ENCODE data around the gene RGS14.
"Not testable (repeated sequence)": the region's sequence is repeated elsewhere in the genome, so short reads cannot be mapped to it uniquely, and the experiment has no call there.

The RGS14 gene

DNA sequence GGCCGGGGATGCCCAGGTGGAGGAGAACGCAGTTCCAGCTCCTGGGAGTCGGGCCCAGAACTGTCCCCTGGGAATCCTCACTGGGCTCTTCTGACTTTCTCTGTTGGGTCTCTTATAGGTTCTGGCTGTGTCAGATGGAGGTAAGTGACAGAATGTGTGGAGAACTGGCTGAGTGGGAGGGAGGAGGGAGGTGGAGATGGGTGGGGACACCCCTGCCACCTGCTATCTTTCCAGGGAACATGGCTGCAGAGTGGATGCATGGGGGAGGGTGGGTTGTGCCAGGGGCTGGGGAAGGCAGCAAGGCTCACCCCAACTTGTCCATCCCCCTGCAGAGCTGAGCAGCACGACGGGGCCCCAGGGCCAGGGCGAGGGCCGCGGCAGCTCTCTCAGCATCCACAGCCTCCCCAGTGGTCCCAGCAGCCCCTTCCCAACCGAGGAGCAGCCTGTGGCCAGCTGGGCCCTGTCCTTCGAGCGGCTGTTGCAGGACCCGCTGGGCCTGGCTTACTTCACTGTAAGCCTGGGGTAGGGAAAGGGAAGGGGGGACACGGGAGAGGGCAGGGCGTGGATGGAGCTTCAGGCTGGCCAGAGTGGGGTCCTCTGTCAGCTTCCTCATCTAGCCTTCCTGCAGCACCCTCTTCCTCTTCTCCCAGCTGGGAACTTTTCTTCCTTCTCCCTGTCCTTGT lies 8.3 kb downstream of the RGS14 start:
- no peak for DNase-seq

DNA sequence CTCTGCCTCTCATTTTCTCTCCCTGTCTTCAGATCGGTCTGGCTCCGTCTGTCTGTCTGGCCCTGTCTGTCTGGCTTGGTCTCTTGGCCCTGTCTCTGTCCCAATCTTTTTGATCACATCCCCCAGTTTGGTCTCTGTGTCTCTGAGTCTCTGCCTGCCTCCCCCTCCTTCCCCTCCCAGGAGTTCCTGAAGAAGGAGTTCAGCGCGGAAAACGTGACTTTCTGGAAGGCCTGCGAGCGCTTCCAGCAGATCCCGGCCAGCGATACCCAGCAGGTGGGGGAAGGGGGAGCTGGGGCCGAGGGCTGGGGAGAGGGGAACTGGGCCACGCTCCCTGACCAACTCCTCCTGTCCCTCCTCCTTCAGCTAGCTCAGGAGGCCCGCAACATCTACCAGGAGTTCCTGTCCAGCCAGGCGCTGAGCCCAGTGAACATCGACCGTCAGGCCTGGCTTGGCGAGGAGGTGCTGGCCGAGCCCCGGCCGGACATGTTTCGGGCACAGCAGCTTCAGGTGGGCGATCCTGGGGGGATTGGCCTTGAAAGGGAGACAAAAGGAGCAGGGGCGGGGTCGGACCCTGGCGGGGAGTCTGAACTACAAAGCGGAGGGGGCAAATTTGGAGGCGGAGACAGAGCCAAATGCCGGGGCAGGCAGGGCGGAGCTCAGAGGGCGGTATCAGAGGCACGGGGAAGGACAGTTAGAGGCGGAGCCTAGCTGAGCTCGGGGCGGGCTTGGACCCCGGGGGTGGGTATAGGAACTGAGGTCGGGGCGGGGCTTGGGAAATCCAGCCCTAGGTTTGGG lies 9.0 kb downstream of the RGS14 start:
- DNase-seq, result no peak

DNA sequence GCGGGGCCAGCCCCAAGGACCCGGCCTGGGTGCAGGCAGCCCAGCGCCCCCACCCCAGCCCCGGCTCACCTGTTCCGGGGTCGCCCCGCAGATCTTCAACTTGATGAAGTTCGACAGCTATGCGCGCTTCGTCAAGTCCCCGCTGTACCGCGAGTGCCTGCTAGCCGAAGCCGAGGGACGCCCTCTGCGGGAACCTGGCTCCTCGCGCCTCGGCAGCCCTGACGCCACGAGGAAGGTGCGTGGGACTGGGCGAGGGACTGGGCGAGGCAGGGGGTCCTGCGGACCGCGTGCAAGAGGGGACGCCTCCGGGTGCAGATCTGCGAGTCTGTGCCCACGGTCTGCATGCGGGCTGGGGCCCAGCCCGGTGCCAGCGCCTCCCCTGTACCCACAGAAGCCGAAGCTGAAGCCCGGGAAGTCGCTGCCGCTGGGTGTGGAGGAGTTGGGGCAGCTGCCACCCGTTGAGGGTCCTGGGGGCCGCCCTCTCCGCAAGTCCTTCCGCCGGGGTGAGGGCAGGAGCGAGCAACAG lies 9.7 kb downstream of the RGS14 start:
- no peak for DNase-seq

DNA sequence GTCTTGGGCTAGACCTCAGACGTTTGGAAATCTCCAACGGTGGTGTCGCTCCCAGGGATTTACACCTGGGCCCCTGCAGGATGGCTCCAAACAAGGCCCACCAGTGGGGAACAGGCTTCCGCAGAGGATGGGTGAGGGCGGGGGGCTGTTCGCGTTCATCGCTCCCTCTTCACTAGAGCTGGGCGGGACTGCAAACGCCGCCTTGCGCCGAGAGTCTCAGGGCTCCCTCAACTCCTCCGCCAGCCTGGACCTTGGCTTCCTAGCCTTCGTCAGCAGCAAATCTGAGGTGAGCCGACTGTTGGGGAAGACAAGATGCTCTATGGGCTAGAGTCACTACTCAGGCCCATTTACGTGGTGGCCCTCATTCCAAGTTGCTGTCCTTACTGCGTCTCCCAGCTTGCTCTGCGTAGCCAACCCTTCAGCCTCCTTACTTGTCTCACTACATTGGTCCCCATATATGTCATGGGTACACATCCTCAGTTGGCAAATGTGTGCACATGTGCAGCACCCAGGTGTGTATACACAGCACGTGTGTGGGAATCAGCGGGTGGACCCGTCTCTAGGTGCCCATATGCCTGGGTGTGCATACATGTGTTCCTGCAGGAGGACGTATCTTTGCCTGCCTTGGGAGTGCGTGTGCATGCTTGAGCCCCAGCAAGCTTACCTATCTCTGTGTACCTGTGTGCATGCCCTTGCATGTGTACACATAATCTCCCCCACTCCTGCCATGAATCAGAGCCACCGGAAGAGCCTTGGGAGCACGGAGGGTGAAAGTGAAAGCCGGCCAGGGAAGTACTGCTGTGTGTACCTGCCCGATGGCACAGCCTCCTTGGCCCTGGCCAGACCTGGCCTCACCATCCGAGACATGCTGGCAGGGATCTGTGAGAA lies 10.5 kb downstream of the RGS14 start:
- DNase-seq, result no peak

DNA sequence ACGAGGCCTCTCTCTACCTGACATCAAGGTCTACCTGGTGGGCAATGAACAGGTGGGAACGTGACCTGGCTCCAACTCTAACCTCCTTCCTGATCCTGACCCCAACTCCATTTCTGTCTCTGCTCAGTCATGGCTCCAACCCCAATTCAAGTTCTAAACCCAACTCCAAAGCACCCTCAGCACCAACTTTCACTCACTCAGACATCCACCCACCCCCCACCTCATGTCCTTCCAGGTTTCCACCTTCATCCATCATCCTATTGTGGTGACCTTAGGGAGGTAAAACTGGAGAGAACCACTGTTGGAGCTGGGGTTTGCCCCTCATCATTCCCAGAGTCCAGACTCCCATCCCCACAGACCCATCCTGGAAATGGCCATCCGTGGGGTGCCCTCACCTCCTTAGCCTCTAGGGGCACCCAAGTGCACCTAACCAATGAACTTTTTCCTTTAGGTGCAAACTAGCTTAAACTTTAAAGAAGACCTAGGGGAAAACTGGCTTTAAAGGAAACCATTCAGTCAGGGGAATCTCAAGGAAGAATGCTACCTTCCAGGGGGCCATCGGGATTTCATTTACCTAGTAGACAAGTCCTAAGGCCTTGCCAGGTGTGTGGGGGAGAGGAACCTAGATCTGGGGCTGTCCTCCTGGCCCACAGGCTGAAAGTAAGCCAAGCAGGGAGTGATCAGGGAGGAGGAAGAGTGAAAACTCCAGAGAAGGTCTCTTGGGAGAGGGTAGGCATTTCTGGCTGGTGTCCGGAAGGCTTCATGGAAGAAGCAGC lies 11.3 kb downstream of the RGS14 start:
- DNase-seq, result peak; percentile 54

DNA sequence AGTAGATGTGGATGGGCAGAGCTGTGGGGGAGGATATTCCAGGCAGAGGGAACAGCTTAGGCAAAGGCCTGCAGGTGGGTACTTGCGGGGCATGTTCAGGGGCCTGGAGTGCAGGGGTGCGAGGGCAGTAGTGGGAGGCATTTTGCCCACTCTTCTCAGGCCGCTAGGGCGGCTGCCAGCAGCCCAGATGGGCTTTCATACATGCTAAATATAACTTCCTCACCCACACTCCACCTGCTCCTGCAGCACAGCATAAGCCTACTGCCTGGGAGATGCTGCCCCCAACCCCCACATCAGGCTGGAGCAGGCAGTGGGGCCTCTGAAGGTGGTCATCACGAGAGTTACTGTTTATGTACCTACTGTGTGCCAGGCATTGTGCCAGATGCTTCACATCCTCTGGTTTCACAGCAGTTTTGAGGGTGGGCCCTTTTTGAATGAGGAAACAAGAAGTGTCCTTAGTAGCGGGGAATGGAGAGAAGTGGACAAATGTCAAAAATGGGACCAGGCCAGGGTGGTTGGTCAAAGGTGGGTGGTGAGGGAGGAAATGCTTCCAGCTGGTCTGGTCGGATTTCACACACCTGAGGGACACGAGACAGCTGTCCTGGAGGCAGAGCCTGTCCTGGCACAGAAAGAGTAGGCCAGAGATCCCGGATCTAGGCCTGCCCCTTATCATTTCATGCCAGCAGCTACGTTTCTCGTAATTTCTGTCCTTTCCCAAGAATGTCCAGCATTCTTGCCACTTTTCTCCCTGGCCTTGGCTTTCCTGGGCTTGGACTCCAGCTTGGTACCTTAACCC lies 12.1 kb downstream of the RGS14 start:
- DNase-seq, result peak; percentile 3

DNA sequence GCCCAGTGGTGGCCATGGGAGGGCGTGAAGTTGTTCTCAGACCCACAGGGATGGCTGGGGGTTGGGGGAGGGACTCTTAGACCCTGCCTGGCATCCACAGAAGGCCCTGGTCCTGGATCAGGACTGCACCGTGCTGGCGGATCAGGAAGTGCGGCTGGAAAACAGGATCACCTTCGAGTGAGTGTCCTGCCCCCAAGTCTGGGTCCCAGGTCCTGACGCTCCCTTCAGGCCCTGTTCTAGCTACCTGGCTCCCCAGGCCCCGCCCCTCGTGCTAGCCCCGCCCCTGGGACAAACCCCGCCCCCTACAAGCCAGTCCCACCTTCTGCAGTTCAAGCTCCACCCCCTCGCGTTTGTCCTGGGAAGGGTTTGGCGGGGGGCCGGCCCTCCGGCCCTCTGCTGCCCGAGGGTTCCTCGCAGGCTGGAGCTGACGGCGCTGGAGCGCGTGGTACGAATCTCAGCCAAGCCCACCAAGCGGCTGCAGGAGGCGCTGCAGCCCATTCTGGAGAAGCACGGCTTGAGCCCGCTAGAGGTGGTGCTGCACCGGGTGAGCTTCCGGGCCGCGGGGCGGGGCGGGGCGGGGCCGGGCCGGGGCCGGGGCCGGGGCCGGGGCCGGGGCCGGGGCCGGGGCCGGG lies 12.9 kb downstream of the RGS14 start:
- DNase-seq, result peak; percentile 79

DNA sequence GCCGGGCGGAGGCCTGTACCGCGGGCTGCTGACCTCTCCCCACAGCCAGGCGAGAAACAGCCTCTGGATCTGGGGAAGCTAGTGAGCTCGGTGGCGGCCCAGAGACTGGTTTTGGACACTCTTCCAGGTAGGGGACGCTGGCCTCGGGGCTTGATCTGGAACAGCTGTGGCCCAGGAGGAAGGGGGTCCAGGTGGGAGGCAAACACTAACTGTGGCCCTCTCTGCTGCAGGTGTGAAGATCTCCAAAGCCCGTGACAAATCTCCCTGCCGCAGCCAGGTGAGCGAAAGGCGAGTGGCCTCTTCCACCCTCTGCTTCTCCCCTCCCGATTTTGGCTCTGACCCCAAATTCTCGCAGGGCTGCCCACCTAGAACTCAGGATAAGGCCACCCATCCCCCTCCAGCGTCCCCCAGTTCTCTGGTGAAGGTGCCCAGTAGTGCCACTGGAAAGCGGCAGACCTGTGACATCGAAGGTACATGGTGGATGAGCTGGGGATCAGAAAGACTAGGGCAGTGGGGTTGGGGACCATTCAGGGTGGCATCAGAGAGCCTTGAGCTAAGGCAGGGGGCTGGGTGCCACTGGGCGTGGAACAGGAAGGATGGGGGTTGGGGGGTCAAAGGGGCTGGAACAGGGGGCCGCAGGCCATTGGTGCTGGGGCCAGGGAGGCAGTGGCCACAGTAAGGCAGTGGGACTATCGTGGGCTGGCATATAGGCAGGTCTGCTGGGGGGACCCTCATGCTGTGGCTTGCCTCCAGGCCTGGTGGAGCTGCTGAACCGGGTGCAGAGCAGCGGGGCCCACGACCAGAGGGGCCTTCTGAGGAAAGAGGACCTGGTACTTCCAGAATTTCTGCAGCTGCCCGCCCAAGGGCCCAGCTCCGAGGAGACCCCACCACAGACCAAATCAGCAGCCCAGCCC lies 13.7 kb downstream of the RGS14 start:
- peak; percentile 20 for DNase-seq

DNA sequence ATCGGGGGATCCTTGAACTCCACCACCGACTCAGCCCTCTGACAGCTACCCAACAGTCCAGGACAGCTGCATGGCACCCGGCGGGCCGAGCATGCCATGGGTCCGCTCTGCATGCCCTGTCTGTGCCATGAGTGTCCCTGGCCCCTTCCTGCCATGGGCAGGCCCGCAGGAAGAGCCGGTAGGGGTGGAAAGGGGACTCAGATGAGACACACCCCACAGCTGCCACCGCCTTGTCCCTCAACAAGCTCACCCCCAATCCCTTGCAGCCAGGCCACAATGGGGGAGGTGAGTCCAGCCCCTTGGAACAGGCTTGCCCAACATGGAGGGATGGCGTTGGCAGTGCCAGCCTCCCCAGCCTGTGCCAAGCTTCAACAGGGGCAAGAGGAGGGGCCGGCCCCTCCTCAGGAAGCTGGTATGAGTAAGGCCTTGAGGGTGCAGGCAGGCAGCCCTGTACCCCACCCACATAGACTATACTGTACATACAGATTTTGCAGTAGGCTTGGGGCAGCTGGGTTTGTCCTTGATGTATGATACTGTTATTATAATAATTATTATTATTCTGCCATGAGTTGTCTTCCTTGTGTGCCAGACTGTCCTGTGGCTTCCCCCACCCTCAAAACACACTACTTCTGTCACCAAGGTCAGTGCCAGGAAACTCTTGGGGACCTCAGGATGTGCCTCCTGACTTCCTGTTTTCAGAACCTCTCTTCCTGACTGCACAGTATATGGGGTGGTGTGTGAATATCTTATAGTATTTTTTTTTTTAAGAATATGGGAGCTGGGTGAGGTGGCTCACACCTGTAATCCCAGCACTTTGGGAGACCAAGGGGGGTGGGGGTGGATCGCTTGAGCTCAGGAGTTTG lies 14.5 kb downstream of the RGS14 start:
- peak; percentile 78 for DNase-seq

DNA sequence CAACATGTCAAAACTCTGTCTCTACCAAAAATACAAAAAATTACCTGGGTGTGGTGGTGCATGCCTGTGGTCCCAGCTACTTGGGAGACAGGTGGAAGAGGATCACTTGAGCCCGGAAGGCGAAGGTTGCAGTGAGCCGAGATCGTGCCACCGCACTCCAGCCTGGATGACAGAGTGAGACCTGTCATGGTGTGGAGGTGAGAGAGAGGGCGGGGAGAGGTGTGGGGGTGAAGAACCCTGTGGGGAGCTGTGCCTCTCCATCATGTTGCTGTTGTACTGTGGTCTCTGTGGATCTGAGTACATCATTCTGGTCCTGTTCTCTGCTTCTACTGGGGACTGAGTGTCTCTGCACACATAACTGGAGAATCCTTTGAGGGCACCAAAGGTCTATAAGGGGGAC lies 15.2 kb downstream of the RGS14 start:
- DNase-seq, result peak; percentile 50

DNA sequence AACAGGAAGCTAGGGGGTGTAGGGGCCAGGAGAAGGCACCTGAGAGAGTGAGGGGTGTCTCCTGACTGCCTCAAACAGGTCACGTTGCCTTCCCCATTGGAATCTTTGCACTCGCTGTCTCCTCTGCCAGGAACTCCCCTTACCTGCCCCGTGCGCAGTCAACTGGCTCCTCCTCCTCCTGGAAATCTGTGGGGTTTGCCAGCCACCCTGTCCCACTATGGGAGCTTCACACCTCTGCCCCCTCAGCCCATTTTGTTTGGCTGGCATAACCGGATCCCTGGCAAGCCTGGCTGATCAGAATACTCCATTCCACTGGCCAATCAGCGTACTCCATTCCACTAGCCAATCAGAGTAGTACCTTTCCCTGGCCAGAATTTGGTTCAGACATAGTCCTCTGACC lies 16.1 kb downstream of the RGS14 start:
- peak; percentile 32 for DNase-seq

DNA sequence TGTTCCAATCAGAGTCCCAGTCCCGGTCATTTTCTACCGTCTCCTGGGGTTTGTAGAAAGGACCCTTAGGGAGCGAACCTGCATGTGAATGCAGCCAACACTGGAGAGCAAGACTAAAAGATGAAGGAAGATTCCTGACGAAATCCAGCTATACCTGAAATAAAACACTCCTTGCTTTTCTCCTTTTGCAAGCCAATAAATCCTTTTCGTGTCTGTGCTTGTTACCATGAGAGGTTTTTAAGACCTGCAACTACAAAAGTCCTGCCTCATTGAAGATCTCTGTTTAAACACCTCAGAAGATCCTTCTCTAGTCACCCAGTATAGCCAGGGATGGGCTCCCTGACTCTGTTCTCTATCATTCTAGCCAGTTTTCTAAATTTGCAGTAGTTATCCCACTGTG lies 16.5 kb downstream of the RGS14 start:
- DNase-seq, result no peak

DNA sequence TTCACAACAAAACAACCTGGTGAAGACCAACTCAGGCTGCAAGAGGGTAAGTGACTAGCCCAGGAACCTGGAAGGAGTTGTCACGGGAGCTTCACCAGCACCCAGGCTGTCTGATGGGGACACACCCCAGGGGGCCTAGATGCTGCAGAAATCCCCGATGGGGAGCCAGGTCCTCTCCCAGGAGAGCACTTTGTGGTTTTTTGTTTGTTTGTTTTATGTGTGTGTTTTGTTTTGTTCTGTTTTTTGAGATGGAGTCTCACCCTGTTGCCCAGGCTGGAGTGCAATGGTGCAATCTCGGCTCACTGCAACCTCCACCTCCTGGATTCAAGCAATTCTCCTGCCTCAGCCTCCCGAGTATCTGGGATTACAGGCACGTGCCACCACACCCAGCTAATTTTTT lies 17.8 kb downstream of the RGS14 start:
- not testable (repeated sequence) for DNase-seq

DNA sequence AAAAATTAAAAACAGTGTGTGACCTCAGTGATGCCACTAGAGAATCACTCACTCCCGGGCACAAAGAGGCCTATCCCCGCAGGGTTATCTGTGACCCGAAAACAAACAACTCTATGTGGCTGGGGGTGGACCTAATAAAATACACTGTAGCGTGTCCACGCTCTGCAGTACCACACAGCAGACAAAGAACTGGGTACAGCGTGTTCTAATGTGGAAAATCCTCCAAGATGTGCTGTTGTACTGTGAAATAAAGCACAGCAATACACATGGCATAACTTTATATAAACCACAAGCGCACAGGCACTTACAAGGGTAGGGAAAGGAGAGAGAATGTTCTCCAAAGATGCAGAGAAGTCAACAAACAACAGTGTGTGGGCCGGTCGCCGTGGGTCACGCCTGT lies 18.4 kb downstream of the RGS14 start:
- DNase-seq, result no peak

DNA sequence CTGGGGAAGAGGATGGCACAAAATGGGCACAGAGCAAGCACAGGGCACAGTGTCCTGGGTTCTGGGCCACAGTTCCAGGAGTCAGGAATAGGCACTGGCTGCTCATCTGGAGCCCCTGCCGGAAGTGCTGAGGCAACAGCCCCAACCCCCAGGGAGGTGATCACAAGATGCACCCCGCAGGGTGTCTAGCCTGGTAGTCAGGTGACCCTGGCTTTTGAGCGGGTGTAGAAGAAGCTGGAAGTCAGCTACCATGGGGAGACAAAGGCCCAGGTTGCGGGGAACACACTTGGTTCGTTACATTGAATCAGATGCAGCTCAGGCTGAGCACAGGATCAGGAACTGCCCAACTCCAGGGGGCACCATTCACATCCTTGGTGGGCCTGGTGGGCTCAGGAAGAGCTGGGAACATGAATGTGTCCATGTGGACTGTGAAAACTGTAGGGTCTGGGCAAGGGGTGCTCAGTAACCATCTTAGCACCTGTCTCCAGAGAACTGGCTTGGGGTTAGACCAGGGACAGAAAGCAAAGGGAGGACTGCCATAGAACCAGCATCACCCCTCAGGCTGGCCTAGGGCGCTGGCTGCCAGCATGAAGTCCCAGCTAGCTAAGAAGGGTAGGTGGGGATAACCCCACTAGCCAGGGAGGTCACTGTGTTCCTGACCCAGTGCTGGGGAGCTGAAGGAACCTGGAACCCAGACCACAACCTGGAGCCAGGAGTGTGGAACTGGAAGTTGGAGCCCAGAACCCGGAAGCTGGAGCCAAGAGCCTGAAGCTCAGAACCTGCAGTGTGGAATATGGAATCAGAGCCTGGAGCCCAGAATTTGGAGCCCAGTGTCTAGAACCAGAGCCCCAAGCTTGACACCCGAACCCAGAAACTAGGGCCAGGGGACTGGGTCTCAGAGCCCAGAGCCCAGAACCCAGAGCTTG lies 20.4 kb downstream of the RGS14 start:
- DNase-seq, result no peak

DNA sequence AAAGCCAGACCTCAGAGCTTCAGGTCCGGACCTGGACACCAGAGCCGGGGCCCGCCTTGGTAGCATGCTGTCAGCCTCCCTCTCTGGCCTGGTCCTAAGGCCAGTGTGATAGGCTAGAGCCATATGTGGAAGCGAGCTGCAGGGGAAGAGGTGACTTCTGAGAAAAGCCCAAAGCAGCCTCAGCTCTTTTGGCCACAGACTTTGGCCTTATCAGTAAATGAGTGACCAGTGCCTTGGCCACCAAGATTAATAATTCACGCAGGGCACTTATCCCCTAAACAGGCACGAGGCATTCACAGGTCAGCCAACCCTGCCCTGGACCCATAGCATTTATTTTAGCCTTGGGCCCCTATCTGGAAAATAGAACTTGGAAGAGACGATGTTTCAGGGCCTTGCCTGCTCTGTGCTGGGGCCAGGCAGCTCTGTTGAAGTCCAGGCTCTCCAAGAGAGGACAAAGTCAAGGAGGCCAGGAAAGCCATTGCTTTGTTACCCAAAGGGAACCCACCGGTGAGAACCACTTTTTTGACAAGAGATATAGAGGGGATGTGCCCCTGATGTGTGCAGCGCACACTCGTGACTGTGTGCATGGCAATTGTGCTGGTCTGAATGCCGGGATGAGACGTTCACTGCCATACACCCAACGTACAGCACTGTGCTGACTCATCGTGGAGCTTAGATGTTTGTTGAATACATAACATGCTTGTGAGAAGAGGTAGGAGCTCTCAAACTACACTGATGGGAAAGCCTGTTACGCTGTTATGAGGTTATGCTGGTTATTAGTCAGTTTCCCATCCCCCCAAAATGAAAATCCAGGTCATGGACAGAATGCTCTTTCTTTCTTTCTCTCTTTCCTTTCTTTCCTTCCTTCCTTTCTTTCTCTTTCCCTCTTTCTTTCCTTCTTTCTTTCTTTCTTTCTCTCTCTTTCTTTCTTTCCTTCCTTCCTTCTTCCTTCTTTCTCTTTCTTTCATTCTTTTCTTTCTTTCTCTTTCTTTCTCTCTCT lies 21.5 kb downstream of the RGS14 start:
- peak; percentile 58 for DNase-seq

DNA sequence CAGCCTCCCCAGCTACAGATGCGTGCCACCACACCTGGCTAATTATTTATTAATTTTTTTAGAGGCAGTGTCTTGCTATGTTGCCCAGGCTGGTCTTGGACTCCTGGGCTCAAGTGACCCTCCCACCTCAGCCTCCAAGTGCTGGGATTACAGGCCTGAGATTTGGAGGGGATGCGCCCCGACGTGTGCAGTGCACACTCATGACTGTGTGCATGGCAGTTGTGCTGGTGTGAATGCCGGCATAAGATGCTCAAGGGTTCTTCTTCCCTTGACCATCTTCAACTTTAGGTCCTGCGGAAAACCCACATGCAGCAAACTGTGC lies 23.0 kb downstream of the RGS14 start:
- no peak for DNase-seq
